Activated CD4-positive, alpha-beta T cell treated with anti-CD3 and anti-CD28 coated beads, Interleukin-2, amount 50 U/mL, for 48 hours (primary cell): Measurements from ENCODE around the gene CREB3.

Source experiments
- DNase-seq, 2 experiments: peaks; one replicate each; pipeline ENCODE4 v3.0.0-alpha.2; 2020

CREB3 gene

DNA sequence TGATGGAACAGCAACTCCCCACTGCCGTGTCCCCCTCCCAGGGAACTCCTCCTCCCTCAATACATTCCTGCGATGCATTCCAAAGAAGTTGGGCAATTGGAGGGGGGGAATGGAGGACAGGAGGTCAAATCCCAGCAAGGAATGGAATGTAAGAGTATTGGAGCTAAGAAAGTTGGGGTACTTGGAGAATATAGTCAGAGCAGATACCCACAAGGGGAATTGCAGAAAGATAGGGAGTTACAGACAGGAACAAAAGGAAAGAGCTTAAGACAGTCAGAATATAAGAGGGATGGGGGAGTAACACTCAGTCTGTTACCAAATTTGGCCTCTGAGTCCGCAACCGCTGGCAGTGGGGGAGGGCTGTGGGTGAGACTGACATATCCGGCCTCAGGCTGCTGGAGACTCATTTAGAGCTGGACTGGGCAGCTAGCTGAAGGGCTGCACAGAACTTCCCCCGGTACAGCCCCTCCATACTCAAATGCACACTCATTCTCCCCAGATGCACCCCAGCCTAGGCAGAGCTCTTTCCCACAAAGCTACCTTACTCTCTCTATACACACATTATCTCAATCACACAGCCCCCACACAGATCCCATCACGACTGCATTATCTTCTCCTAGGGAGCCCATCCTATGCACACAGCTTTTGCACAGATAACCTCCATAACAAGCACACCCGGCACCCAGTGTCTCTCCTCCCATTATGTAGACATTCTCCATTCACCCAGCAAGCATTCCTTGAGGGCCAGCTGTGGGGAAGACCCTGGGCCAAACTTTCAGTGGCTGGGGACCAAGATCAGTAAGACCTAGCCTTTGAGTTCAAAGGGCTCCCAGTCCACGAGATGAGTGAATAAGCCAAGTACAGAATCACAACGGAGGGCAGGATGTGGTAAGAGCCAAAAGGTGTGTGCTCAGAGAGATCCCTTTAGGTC is 4.2 kb upstream of the CREB3 start:
- DNase-seq = peak; percentile 59 to 67

DNA sequence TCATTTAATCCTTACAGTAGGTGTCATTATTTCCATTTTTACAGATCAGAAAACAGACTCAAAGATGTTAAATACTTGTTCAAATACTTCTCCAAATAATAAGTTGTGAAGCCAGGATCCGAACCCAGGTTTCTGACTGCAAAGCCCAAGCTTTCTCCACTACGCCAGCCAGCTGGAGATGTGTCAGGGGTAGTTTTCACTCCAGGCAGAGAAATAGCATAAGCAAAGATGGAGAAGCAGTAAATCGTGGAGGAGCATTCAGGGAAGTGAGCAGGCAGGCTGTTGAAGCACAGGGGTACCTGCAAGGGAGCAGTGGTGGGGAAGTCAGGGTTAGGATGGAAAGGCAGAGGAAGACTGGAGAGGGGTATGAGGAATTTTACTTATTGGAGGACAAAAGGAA is 3.4 kb upstream of the CREB3 start:
- no peak for DNase-seq

DNA sequence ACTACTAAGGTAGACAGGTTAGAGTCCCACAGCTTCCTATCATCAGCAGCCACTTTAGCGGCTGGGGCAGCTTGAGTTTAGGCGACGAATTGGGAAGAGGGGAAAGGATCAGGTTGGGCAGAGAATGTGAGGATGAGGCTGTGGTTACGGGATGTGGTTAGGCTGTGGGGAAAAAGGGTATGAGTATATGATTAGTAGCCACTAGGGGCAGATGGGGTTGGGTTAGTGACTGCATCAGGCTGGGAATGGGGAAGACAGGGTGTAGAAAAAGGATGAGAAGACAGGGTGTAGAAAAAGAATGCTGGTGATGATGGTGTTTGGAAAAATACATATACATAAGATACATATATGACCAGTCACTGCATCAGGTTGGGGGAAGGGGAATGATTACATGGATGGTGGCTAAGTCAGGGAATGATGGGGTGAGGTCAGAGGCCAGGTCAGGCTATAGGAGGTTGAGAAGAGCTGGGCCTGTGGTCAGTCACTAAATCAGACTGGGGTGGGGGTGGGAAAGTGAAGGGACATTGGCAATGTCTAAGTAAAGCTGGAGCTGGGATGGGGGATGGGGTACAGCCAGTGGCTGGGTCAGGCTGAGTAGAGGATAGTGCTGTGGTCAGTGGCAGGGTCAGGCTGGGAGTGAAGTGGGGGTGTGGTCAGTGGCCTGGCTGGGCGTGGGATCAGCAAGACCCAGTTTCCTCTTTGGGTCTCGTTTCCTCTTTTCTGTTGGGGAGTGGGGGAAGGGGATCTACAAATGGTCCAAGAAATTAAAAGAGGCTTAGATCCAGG is 2.6 kb upstream of the CREB3 start:
- DNase-seq = peak; percentile 33 to 42

- DNase-seq = no peak
Observed at GRCh38 chr9:35730486-35730854, 2.0 kb upstream of the CREB3 start.

- DNase-seq = peak; percentile 42 to 48
Observed at GRCh38 chr9:35731415-35732184, 866 bp upstream of the CREB3 start.

DNA sequence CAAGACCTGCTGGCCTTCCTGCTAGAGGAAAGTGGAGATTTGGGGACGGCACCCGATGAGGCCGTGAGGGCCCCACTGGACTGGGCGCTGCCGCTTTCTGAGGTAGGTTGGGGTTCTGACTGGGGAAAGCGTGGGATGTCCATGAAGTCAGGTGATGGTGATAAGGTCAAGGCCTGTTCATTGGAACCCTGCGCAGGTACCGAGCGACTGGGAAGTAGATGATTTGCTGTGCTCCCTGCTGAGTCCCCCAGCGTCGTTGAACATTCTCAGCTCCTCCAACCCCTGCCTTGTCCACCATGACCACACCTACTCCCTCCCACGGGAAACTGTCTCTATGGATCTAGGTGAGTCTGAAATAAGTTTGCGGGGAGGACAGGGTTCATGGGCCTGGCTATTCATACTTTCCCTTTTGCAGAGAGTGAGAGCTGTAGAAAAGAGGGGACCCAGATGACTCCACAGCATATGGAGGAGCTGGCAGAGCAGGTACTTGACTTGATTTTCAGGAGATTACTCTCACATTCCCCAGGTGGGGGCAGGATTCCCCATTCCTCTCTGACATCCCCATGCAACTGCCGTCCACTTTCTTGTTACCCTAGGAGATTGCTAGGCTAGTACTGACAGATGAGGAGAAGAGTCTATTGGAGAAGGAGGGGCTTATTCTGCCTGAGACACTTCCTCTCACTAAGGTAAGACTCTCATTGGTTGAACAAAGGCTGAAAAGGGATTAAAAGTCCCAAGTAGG is 505 bp downstream of the CREB3 start:
- DNase-seq = peak; percentile 42 to 53

GRCh38 chr9:35734096-35734495 is 1.6 kb downstream of the CREB3 start:
- DNase-seq = no peak

- DNase-seq = peak; percentile 64 to 71
Observed at GRCh38 chr9:35736201-35736633, 3.8 kb downstream of the CREB3 start.

DNA sequence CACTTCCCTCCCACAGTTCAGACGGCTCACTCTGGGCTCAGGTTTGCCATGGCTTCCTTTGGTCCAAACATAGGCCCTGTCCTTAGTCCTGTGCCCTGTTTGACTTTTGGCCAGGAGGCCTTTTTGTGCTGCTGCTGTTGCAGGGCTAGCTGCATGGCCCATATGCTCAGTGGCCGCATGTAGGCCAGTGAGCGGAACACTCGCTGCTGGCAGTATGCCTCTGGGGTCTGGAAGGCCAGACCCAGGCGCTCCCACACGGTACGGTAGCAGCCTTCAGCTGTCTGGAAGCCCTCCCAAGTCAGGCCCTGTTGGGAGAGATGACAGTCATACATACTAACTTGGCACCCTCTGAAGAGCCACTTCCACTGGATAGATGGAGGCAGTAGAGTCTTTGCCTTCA is 4.7 kb downstream of the CREB3 start:
- DNase-seq = no peak

GRCh38 chr9:35738186-35738585 is 5.7 kb downstream of the CREB3 start:
- no peak for DNase-seq

- DNase-seq = no peak
Observed at GRCh38 chr9:35738924-35739323, 6.5 kb downstream of the CREB3 start.

DNA sequence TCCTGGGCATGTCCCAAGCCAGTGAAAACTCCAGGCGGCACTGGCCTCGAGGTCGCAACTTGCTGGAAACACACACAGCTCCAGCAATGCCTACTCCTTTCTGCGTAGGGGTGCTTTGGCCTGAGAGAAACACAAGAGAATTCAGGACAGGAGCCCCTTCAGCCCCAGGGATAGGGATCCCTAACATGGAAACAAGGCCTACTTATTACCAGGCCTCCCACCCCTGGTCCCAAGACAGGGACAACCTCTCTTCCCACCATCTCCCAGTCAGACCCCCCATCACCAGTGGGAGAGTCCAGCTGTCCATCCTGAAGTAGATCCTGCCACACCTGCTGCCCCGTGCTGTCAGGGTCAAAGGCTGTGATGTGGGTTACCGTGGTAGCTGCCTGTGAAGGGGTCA is 7.8 kb downstream of the CREB3 start:
- DNase-seq = no peak

DNA sequence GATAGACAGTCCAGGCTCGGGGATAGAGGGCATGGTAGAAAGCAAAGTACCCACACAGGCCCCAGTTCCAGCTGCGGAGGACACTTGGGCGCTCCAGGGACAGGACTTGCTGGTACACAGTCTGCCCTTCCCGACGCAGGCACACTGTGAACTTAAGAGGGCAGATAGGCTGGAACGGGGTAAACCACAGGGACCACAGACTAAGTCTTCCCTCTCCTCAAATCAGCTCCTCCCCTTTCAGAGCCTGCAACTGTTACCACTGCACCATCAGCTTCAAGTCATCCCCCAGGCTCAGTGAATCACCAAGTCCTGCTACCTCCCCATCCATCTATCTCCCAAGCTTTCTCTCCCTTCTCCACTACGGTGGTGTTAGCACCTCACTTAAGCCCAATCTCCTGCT is 9.3 kb downstream of the CREB3 start:
- no peak for DNase-seq

- DNase-seq = no peak
Observed at GRCh38 chr9:35743452-35743851, 11.0 kb downstream of the CREB3 start.

GRCh38 chr9:35743880-35744518 is 11.5 kb downstream of the CREB3 start:
- DNase-seq = no peak

GRCh38 chr9:35745569-35745968 is 13.1 kb downstream of the CREB3 start:
- no peak for DNase-seq

GRCh38 chr9:35746583-35746982 is 14.1 kb downstream of the CREB3 start:
- DNase-seq = no peak

DNA sequence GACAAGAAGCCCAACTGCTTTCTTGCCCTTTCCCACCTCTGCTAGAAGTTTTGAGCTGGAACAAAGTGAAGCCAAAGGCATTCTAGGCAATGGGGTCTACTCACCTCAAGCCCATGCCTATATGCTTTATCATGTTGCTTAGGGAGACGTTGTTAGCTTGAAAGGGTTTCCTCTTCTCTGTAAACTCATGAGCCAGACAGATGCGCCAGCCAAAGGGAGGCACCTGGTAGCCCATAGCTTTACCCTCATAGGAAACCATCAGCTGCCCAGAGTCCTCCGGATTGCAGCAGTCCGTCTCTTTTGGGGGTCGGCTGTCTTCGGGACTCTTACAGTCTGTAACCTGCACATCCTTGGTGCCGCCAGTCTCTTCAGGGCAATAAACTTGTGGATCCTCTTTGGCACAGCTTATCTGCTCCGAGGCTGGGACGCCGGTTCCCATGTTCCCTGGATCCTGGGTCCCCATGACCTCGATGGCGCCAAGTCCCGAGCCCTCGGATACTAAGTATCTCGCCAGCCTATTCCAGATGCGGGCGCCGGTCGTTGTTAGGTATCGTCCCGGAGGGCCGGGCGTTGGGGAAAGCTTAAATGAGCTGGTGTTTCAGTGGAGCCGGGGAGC is 15.9 kb downstream of the CREB3 start:
- no peak for DNase-seq

- peak; percentile 74 to 81 for DNase-seq
Observed at GRCh38 chr9:35748858-35749514, 16.5 kb downstream of the CREB3 start, which contains the start of the genes GBA2 and RGP1. Gene GBA2, minus strand, starts transcription at chr9:35749228. Its CDS starts 524 bp downstream, at chr9:35748704. Gene RGP1, plus strand, starts transcription at chr9:35749287. Its CDS starts 469 bp downstream, at chr9:35749756.

- DNase-seq = peak; percentile 41 to 60
Observed at GRCh38 chr9:35749515-35750255, 17.2 kb downstream of the CREB3 start.
